HepG2 (cell line): ENCODE results near the gene LIN28B.

Source experiments
- CEBPB ChIP-seq: IDR thresholded peaks from 2 replicates; pipeline ENCODE4 v1.6.1; 2011; ENCODE audit warnings: low read depth, low read length, improper control_type of control experiment, borderline replicate concordance
- MTA3 ChIP-seq: sonication (generic); formaldehyde crosslinking; IDR thresholded peaks from 2 replicates; pipeline ENCODE4 v1.4.0; 2020; ENCODE audit warnings: missing genetic modification reagents
- NPAS2 ChIP-seq: sonication (generic); formaldehyde crosslinking; IDR thresholded peaks from 2 replicates; pipeline ENCODE4 v1.8.0; 2022; ENCODE audit warnings: mild to moderate bottlenecking, missing genetic modification reagents, borderline replicate concordance
- POLR2AphosphoS5 ChIP-seq: IDR thresholded peaks from 2 replicates; pipeline ENCODE4 v1.6.1; 2012; ENCODE audit warnings: low read depth, low read length
- RAD21 ChIP-seq: fragments of 450-650 bp; formaldehyde crosslinking; IDR thresholded peaks from 2 replicates; pipeline ENCODE4 v1.5.0; 2020; ENCODE audit warnings: mild to moderate bottlenecking
- SNRNP70 ChIP-seq: fragments of 200-400 bp; formaldehyde crosslinking; IDR thresholded peaks from 2 replicates; pipeline ENCODE4 v1.6.1; 2017; ENCODE audit warnings: mild to moderate bottlenecking, low read depth, low read length, moderate library complexity
- ZFP37 ChIP-seq: sonication (generic); formaldehyde crosslinking; IDR thresholded peaks from 2 replicates; pipeline ENCODE4 v1.4.0; 2020; ENCODE audit warnings: missing genetic modification reagents, borderline replicate concordance
- TF ChIP-seq, protein P1 (sequence below): sonication (generic); formaldehyde crosslinking; IDR thresholded peaks from 2 replicates; pipeline ENCODE4 v1.5.0; 2020; ENCODE audit warnings: mild to moderate bottlenecking, missing genetic modification reagents, moderate library complexity
- TF ChIP-seq, protein P2 (sequence below): sonication (generic); formaldehyde crosslinking; IDR thresholded peaks from 2 replicates; pipeline ENCODE4 v1.4.0; 2020; ENCODE audit warnings: missing genetic modification reagents

DNA sequence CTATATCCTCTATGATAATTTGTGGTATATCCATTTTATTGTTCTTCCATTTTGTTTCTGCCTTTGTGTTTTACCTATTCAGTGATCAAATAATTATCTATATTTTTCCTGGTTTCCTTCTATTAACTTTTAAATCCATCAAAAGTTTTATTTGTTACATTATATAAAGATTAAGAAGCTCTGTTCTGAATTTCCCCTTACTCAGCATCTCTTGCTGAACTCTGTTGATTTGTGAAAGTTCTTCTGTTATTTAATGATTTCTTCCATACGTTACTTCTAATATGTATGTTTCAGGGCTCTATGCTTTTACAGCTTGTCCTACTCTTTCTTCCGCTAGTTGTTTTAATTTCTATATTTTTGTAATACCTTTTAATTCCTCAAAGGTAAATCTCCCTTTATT, 87.1 kb downstream of the LIN28B start:
- TF ChIP-seq MTA3 (CRISPR knock-in tag): no peak
- TF ChIP-seq, protein P1, sequence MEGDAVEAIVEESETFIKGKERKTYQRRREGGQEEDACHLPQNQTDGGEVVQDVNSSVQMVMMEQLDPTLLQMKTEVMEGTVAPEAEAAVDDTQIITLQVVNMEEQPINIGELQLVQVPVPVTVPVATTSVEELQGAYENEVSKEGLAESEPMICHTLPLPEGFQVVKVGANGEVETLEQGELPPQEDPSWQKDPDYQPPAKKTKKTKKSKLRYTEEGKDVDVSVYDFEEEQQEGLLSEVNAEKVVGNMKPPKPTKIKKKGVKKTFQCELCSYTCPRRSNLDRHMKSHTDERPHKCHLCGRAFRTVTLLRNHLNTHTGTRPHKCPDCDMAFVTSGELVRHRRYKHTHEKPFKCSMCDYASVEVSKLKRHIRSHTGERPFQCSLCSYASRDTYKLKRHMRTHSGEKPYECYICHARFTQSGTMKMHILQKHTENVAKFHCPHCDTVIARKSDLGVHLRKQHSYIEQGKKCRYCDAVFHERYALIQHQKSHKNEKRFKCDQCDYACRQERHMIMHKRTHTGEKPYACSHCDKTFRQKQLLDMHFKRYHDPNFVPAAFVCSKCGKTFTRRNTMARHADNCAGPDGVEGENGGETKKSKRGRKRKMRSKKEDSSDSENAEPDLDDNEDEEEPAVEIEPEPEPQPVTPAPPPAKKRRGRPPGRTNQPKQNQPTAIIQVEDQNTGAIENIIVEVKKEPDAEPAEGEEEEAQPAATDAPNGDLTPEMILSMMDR (CRISPR knock-in tag): no peak
- TF ChIP-seq POLR2AphosphoS5: no peak
- no peak for TF ChIP-seq CEBPB
- TF ChIP-seq NPAS2 (CRISPR knock-in tag): no peak
- no peak for TF ChIP-seq RAD21 (CRISPR knock-in tag)
- TF ChIP-seq SNRNP70: no peak
- TF ChIP-seq, protein P2, sequence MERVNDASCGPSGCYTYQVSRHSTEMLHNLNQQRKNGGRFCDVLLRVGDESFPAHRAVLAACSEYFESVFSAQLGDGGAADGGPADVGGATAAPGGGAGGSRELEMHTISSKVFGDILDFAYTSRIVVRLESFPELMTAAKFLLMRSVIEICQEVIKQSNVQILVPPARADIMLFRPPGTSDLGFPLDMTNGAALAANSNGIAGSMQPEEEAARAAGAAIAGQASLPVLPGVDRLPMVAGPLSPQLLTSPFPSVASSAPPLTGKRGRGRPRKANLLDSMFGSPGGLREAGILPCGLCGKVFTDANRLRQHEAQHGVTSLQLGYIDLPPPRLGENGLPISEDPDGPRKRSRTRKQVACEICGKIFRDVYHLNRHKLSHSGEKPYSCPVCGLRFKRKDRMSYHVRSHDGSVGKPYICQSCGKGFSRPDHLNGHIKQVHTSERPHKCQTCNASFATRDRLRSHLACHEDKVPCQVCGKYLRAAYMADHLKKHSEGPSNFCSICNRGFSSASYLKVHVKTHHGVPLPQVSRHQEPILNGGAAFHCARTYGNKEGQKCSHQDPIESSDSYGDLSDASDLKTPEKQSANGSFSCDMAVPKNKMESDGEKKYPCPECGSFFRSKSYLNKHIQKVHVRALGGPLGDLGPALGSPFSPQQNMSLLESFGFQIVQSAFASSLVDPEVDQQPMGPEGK (CRISPR knock-in tag): no peak
- TF ChIP-seq ZFP37 (CRISPR knock-in tag): no peak
